SU-DHL-6 (cell line): ENCODE data around the gene LAPTM5.
A peak's percentile ranks its signal among the peaks of the same experiment; 100 is the strongest.

Source experiments
- H2AFZ ChIP-seq: fragments of 200-600 bp; sonication (generic); 2 replicates; pipeline ENCODE4 v1.6.1; 2014; ENCODE audit warnings: low read depth, mild to moderate bottlenecking, moderate library complexity, mixed read lengths, antibody characterized with exemption, low read length; ENCODE audit not compliant: severe bottlenecking
- H3F3A ChIP-seq: fragments of 200-600 bp; shearing (Covaris generic); 2 replicates; pipeline ENCODE4 v1.6.0; 2016; ENCODE audit warnings: antibody characterized with exemption, mild to moderate bottlenecking; ENCODE audit not compliant: insufficient read depth
- H3K27ac ChIP-seq: fragments of 200-600 bp; sonication (generic); 2 replicates; pipeline ENCODE4 v1.5.1; 2016; ENCODE audit warnings: low read depth, mild to moderate bottlenecking, low read length, moderate library complexity, mixed read lengths
- H3K27me3 ChIP-seq: fragments of 200-600 bp; sonication (generic), shearing (Covaris generic); 2 replicates; pipeline ENCODE4 v1.6.0; 2014; ENCODE audit warnings: mild to moderate bottlenecking, low read length
- H3K36me3 ChIP-seq: fragments of 200-600 bp; sonication (generic); 2 replicates; pipeline ENCODE4 v1.6.1; 2014; ENCODE audit warnings: mild to moderate bottlenecking, low read length, mixed read lengths
- H3K4me2 ChIP-seq: fragments of 300-600, 200-600 bp; shearing (Covaris generic), sonication (generic); 2 replicates; pipeline ENCODE4 v1.6.0; 2014; ENCODE audit warnings: low read length, low read depth, mild to moderate bottlenecking; ENCODE audit not compliant: poor library complexity, severe bottlenecking
- H3K4me3 ChIP-seq: fragments of 200-600 bp; sonication (generic); 2 replicates; pipeline ENCODE4 v1.5.1; 2014; ENCODE audit warnings: antibody characterized with exemption, low read length, mild to moderate bottlenecking, mixed read lengths; ENCODE audit not compliant: insufficient read depth, poor library complexity, severe bottlenecking
- H3K79me2 ChIP-seq: fragments of 200-600 bp; sonication (generic); 2 replicates; pipeline ENCODE4 v1.6.1; 2014; ENCODE audit warnings: mild to moderate bottlenecking, low read length, moderate library complexity; ENCODE audit not compliant: insufficient read depth
- H3K9ac ChIP-seq: fragments of 200-600 bp; sonication (generic); 2 replicates; pipeline ENCODE4 v1.7.0; 2014; ENCODE audit warnings: mild to moderate bottlenecking, low read length
- H3K9me2 ChIP-seq: fragments of 200-600 bp; sonication (generic); replicated peaks from 2 replicates; pipeline ENCODE4 v1.6.1; 2014; ENCODE audit warnings: low read length; ENCODE audit not compliant: insufficient read depth
- H3K9me3 ChIP-seq: fragments of 200-600 bp; sonication (generic); 2 replicates; pipeline ENCODE4 v1.6.1; 2014; ENCODE audit warnings: low read length, mixed read lengths; ENCODE audit not compliant: insufficient read depth
- H4K20me1 ChIP-seq: fragments of 200-600 bp; sonication (generic); 2 replicates; pipeline ENCODE4 v1.6.1; 2014; ENCODE audit warnings: low read depth, mild to moderate bottlenecking, antibody characterized with exemption, low read length, moderate library complexity, mixed read lengths
- EZH2phosphoT487 ChIP-seq: fragments of 200-600 bp; sonication (generic), shearing (Covaris generic); conservative IDR thresholded peaks from 2 replicates; pipeline ENCODE4 v1.6.1; 2018; ENCODE audit warnings: mild to moderate bottlenecking, antibody characterized with exemption, low read length, moderate library complexity, mixed read lengths
- TF ChIP-seq, protein P1 (sequence below): fragments of 200-600 bp; sonication (generic); IDR thresholded peaks from one replicate; pipeline ENCODE4 v1.5.1; 2017; ENCODE audit warnings: antibody characterized with exemption, mild to moderate bottlenecking, low read length, moderate library complexity; ENCODE audit not compliant: insufficient read depth, poor library complexity, severe bottlenecking

LAPTM5 gene

GRCh38 chr1:30758785-30759380, 1.3 kb upstream of the LAPTM5 start:
- TF ChIP-seq, protein P1, sequence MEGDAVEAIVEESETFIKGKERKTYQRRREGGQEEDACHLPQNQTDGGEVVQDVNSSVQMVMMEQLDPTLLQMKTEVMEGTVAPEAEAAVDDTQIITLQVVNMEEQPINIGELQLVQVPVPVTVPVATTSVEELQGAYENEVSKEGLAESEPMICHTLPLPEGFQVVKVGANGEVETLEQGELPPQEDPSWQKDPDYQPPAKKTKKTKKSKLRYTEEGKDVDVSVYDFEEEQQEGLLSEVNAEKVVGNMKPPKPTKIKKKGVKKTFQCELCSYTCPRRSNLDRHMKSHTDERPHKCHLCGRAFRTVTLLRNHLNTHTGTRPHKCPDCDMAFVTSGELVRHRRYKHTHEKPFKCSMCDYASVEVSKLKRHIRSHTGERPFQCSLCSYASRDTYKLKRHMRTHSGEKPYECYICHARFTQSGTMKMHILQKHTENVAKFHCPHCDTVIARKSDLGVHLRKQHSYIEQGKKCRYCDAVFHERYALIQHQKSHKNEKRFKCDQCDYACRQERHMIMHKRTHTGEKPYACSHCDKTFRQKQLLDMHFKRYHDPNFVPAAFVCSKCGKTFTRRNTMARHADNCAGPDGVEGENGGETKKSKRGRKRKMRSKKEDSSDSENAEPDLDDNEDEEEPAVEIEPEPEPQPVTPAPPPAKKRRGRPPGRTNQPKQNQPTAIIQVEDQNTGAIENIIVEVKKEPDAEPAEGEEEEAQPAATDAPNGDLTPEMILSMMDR: no peak
- no peak for TF ChIP-seq EZH2phosphoT487
- H3K9ac ChIP-seq: peak overlapping the region; percentile 86; the same call in 1 of the 2 replicates
- H4K20me1 ChIP-seq: no peaks in the 10 kb centered on the region
- peaks cover 40% of the 10 kb centered on the region for H3K79me2 ChIP-seq
- no peaks in the 10 kb centered on the region for H3K9me2 ChIP-seq
- peak overlapping the region; percentile 90 for H3K27ac ChIP-seq
- peak overlapping the region; percentile 22 for H3K4me3 ChIP-seq
- no peaks in the 10 kb centered on the region for H3K36me3 ChIP-seq
- no peaks in the 10 kb centered on the region for H3K27me3 ChIP-seq
- H3K4me2 ChIP-seq: peak overlapping the region; percentile 71
- no peak overlapping the region for H2AFZ ChIP-seq
- no peaks in the 10 kb centered on the region for H3K9me3 ChIP-seq
- H3F3A ChIP-seq: peaks cover 74% of the 10 kb centered on the region

GRCh38 chr1:30758121-30758688, 631 bp upstream of the LAPTM5 start:
- Histone ChIP-seq H3K4me3 (peak overlapping the region; percentile 85), H3K36me3 (no peaks in the 10 kb centered on the region), H3K27ac (peak overlapping the region; percentile 90), H3K27me3 (no peaks in the 10 kb centered on the region), H3K9me3 (no peaks in the 10 kb centered on the region), H3K79me2 (peaks cover 47% of the 10 kb centered on the region), H3K9me2 (no peaks in the 10 kb centered on the region), H3K9ac (peak overlapping the region; percentile 86), H4K20me1 (no peaks in the 10 kb centered on the region), H3F3A (peaks cover 77% of the 10 kb centered on the region), H3K4me2 (peak overlapping the region; percentile 71), H2AFZ (no peak overlapping the region)
- no peak for TF ChIP-seq EZH2phosphoT487
- TF ChIP-seq, protein P1: no peak

- Histone ChIP-seq H3K36me3 (no peaks in the 10 kb centered on the region), H3F3A (peaks cover 79% of the 10 kb centered on the region), H3K9me2 (no peaks in the 10 kb centered on the region), H3K4me3 (peak overlapping the region; percentile 85), H3K9ac (peak overlapping the region; percentile 86), H3K9me3 (no peaks in the 10 kb centered on the region), H3K27ac (peak overlapping the region; percentile 90), H3K79me2 (peaks cover 62% of the 10 kb centered on the region), H3K27me3 (no peaks in the 10 kb centered on the region), H4K20me1 (no peaks in the 10 kb centered on the region), H2AFZ (no peak overlapping the region), H3K4me2 (peak overlapping the region; percentile 71)
- no peak for TF ChIP-seq EZH2phosphoT487
- TF ChIP-seq, protein P1: no peak
Observed at GRCh38 chr1:30756545-30757351, 826 bp downstream of the LAPTM5 start.
